RWPE1 (cell line): ENCODE results near the gene VN1R4.
"Not testable (repeated sequence)": the region's sequence is repeated elsewhere in the genome, so short reads cannot be mapped to it uniquely, and the experiment has no call there.

Experiments used
- CTCF ChIA-PET: fragments of 350-600 bp; sonication (Branson Sonifier 250); formaldehyde crosslinking; extraction: SDS; loops from one replicate; lab custom pipeline; 2021; lab: Yijun Ruan, JAX
- POLR2A ChIA-PET: fragments of 400-600 bp; formaldehyde crosslinking; extraction: SDS; loops from one replicate; lab custom pipeline; 2020; ENCODE audit warnings: antibody characterized with exemption; ENCODE audit not compliant: low non-redundant PET; lab: Yijun Ruan, JAX
- DNase-seq: peaks from one replicate; pipeline ENCODE4 v3.0.0; 2012; ENCODE audit warnings: low spot score
- H3K27ac ChIP-seq: fragments of 450-650 bp; 2 replicates; pipeline ENCODE4 v1.5.1; 2017
- CTCF ChIP-seq: fragments of 450-650 bp; conservative IDR thresholded peaks from 2 replicates; pipeline ENCODE4 v1.5.1; 2017; ENCODE audit warnings: low read depth, mild to moderate bottlenecking

Gene VN1R4

DNA sequence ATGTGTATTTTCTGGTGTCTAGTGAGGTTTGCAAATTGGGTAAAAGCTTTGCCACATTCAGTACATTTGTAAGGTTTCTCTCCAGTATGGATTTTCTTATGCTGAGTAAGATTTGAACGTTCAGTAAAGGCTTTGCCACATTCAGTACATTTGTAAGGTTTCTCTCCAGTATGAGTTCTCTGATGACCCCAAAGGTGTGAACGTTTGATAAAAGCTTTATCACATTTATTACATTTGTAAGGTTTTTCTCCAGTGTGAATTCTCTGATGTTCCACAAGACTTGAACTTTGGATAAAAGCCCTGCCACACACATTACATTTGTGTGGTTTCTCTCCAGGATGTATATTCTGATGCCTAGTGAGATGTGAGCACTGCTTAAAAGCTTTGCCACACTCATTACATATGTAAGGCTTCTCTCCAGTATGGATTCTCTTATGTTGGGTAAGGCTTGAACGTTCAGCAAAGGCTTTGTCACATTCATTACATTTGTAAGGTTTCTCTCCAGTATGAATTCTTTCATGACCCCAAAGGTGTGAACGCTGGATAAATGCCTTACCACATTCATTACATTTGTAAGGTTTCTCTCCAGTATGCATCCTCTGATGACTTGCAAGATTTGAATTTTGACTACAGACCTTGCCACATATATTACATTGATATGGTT lies 30.3 kb downstream of the VN1R4 start:
- no peak for TF ChIP-seq CTCF
- CTCF ChIA-PET, result interaction anchor here (0.7 kb wide), 1 partner anchor 50 kb away, joined by 6 read pairs; no protein-coding TSS in a partner anchor
- no peak for DNase-seq
- POLR2A ChIA-PET, result no interaction called here
- H3K27ac ChIP-seq, result no peak overlapping the region

DNA sequence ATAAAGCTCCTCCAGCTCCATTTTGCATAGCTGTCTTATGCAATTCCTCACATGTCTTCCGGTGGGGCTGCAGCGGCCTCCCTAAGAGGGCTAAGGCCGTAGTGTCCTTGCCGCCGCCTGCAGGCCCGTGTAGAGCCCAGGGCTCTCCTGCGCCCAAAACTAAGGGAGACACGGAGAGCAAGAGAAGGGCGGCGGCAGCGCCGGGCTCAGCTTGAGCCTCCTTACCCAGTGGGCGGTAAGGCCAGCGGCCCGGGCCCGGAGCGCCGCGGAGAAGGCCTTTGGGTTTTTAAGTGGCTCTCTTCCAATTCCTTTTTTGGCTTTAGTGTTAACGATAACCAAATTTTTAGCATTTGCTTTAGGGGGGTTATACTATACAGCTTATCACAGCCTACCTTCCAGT lies 42.9 kb downstream of the VN1R4 start:
- CTCF ChIA-PET, result no interaction called here
- no peak for DNase-seq
- no peak overlapping the region for H3K27ac ChIP-seq
- POLR2A ChIA-PET, result no interaction called here
- no peak for TF ChIP-seq CTCF

DNA sequence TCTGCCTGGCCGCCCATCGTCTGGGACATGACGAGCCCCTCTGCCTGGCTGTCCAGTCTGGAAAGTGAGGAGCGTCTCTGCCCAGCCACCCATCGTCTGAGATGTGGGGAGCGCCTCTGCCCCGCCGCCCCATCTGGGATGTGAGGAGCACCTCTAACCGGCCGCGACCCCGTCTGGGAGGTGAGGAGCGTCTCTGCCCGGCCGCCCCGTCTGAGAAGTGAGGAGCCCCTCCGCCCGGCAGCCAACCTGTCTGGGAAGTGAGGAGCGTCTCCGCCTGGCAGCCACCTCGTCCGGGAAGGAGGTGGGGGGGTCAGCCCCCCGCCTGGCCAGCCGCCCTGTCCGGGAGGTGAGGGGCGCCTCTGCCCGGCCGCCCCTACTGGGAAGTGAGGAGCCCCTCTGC lies 44.8 kb downstream of the VN1R4 start:
- POLR2A ChIA-PET, DNase-seq, CTCF ChIA-PET, H3K27ac ChIP-seq: not testable (repeated sequence)
